ENCODE results near the gene MCEE.

DNA sequence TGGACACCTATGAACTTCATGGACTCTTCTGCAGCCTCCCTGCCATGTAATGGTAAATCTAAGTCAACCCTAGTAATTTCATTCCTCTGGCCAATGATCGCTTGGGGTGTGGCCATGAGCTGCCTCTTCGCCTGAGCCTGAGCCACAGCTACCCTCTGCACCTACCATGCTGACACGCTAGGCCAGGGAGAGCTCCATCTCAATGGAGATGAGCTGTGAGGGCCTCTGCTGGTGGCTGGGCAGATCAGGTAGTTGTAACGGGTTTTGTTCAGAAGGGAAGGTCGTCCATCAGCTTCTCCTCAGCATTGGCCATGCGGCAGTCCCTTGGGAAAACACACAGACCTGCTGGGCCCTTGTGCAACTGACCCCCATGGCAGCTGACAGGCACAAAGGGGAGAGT, 24.8 kb upstream of the MCEE start:
- TF ChIP-seq CTCF (conservative IDR thresholded peaks at IDR 0.05; ENCODE audit: low read depth, low read length) (peak; percentile 34), EZH2 (IDR thresholded peaks at IDR 0.05; ENCODE audit: borderline replicate concordance, low read depth, low read length, poor library complexity, severe bottlenecking) (no peak)
